IPS DF 19.7 (cell line): ENCODE data around the gene CD300LB.
"Not testable (repeated sequence)": the region's sequence is repeated elsewhere in the genome, so short reads cannot be mapped to it uniquely, and the experiment has no call there.

Experiments used
- DNase-seq: peaks from one replicate; pipeline ENCODE4 v3.0.0-alpha.2; 2013; ENCODE audit warnings: low read depth, low spot score

The CD300LB gene

GRCh38 chr17:74493331-74493833, 37.9 kb downstream of the CD300LB start:
- DNase-seq: peak; percentile 47

- no peak for DNase-seq
Measured at GRCh38 chr17:74491626-74492025, 39.6 kb downstream of the CD300LB start.

- no peak for DNase-seq
Measured at GRCh38 chr17:74490716-74491115, 40.6 kb downstream of the CD300LB start.

- DNase-seq: not testable (repeated sequence)
Measured at GRCh38 chr17:74488276-74488675, 43.0 kb downstream of the CD300LB start.

- no peak for DNase-seq
Measured at GRCh38 chr17:74485841-74486240, 45.4 kb downstream of the CD300LB start.

- DNase-seq: no peak
Measured at GRCh38 chr17:74485022-74485743, 46.1 kb downstream of the CD300LB start.

- no peak for DNase-seq
Measured at GRCh38 chr17:74484066-74484465, 47.2 kb downstream of the CD300LB start.

GRCh38 chr17:74481621-74482020, 49.7 kb downstream of the CD300LB start:
- no peak for DNase-seq

- no peak for DNase-seq
Measured at GRCh38 chr17:74480290-74480689, 51.0 kb downstream of the CD300LB start.

GRCh38 chr17:74478420-74479100, 52.7 kb downstream of the CD300LB start:
- no peak for DNase-seq

- DNase-seq: no peak
Measured at GRCh38 chr17:74477411-74477810, 53.9 kb downstream of the CD300LB start.

- no peak for DNase-seq
Measured at GRCh38 chr17:74475189-74475588, 56.1 kb downstream of the CD300LB start.

GRCh38 chr17:74474043-74474792, 57.1 kb downstream of the CD300LB start:
- no peak for DNase-seq

- no peak for DNase-seq
Measured at GRCh38 chr17:74473294-74473693, 58.0 kb downstream of the CD300LB start.

- DNase-seq: no peak
Measured at GRCh38 chr17:74472890-74473289, 58.4 kb downstream of the CD300LB start.

GRCh38 chr17:74471341-74471740, 59.9 kb downstream of the CD300LB start:
- no peak for DNase-seq
